Panc1 (cell line): ENCODE data around the gene DGLUCY.

ENCODE experiments used
- REST ChIP-seq, 2 experiments: IDR thresholded peaks; 2 replicates each; pipeline ENCODE4 v1.6.1; 2011 to 2012; ENCODE audit warnings: low read depth in 2 of 2, control low read depth in 1 of 2, low read length in 1 of 2, mild to moderate bottlenecking in 1 of 2, moderate library complexity in 1 of 2; ENCODE audit not compliant: insufficient read depth in 1 of 2
- TF ChIP-seq, protein P1 (sequence below): fragments of 450-650 bp; IDR thresholded peaks from 2 replicates; pipeline ENCODE4 v1.5.1; 2017; ENCODE audit warnings: mild to moderate bottlenecking

- no peak for TF ChIP-seq REST (IDR thresholded peaks at IDR 0.05; ENCODE audit: insufficient read depth in 1 of 2, low read depth in 2 of 2, low read length in 1 of 2)
- TF ChIP-seq, protein P1, sequence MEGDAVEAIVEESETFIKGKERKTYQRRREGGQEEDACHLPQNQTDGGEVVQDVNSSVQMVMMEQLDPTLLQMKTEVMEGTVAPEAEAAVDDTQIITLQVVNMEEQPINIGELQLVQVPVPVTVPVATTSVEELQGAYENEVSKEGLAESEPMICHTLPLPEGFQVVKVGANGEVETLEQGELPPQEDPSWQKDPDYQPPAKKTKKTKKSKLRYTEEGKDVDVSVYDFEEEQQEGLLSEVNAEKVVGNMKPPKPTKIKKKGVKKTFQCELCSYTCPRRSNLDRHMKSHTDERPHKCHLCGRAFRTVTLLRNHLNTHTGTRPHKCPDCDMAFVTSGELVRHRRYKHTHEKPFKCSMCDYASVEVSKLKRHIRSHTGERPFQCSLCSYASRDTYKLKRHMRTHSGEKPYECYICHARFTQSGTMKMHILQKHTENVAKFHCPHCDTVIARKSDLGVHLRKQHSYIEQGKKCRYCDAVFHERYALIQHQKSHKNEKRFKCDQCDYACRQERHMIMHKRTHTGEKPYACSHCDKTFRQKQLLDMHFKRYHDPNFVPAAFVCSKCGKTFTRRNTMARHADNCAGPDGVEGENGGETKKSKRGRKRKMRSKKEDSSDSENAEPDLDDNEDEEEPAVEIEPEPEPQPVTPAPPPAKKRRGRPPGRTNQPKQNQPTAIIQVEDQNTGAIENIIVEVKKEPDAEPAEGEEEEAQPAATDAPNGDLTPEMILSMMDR: no peak
These were observed 154.1 kb downstream of the DGLUCY start for GRCh38 chr14:91267965-91268437.
